Panc1 (cell line): ENCODE measurements around the gene LSM5. TPM values are rescaled to one million over a fixed set of nuclear protein-coding genes. Genes with fewer than 3 reads are reported as not detected.

Source experiments
- ATAC-seq: fragments of 200-7000 bp; cut with Tn5 transposase; 2 replicates; pipeline ENCODE4 v1.9.1; 2020; ENCODE audit warnings: mild to moderate bottlenecking, moderate library complexity
- Bru-seq: library from RNA; stranded (reverse); fragments of 400-500 nt; gene quantifications from one replicate; lab custom pipeline; 2021; lab: Mats Ljungman, UMichigan
- BruChase-seq, 2 experiments: library from RNA; stranded (reverse); fragments of 400-500 nt; gene quantifications; one replicate each; lab custom pipeline; 2021; lab: Mats Ljungman, UMichigan
- BruUV-seq: library from RNA; stranded (reverse); fragments of 400-500 nt; replicated peaks from 2 replicates; lab custom pipeline; 2021; lab: Mats Ljungman, UMichigan
- CTCF ChIA-PET: fragments of 300-600 bp; sonication (Branson Sonifier 250); formaldehyde crosslinking; loops from one replicate; lab custom pipeline; 2022; ENCODE audit warnings: antibody characterized with exemption; lab: Charles Lee
- POLR2A ChIA-PET: fragments of 300-600 bp; sonication (Branson Sonifier 250); formaldehyde crosslinking; loops from one replicate; lab custom pipeline; 2022; ENCODE audit warnings: antibody characterized with exemption; lab: Charles Lee
- DNase-seq: peaks from one replicate; pipeline ENCODE4 v3.0.0-alpha.2; 2010; ENCODE audit warnings: low read depth, low spot score
- H3K27ac ChIP-seq: 2 replicates; pipeline ENCODE4 v1.5.1; 2011; ENCODE audit warnings: mild to moderate bottlenecking, low read length, inconsistent platforms
- H3K27me3 ChIP-seq: fragments of 200-500 bp; sonication (Bioruptor generic); 2 replicates; pipeline ENCODE4 v1.6.0; 2014; ENCODE audit warnings: low read length, inconsistent platforms; ENCODE audit not compliant: control insufficient read depth, insufficient read depth
- H3K36me3 ChIP-seq: fragments of 200-500 bp; sonication (Bioruptor generic); 2 replicates; pipeline ENCODE4 v1.5.1; 2014; ENCODE audit warnings: inconsistent platforms, mild to moderate bottlenecking, low read length, moderate library complexity; ENCODE audit not compliant: control insufficient read depth, insufficient read depth
- H3K4me1 ChIP-seq: 2 replicates; pipeline ENCODE4 v1.5.1; 2011; ENCODE audit warnings: inconsistent platforms, mild to moderate bottlenecking, low read length, moderate library complexity; ENCODE audit not compliant: control insufficient read depth, insufficient read depth
- H3K4me3 ChIP-seq, 2 experiments: 2 replicates each; pipeline ENCODE4 v1.5.1; 2011 to 2012; ENCODE audit warnings: low read depth in 2 of 2, low read length in 2 of 2, mild to moderate bottlenecking in 2 of 2, inconsistent platforms in 1 of 2, moderate library complexity in 1 of 2
- H3K9me3 ChIP-seq: fragments of 200-500 bp; sonication (Bioruptor generic); 2 replicates; pipeline ENCODE4 v1.5.1; 2014; ENCODE audit warnings: low read depth, mild to moderate bottlenecking, inconsistent platforms, low read length, moderate library complexity; ENCODE audit not compliant: control insufficient read depth, insufficient read depth
- POLR2AphosphoS5 ChIP-seq: IDR thresholded peaks from 2 replicates; pipeline ENCODE4 v1.6.1; 2012; ENCODE audit warnings: mild to moderate bottlenecking, low read depth, low read length, moderate library complexity
- SIN3A ChIP-seq: IDR thresholded peaks from 2 replicates; pipeline ENCODE4 v1.6.1; 2012; ENCODE audit warnings: low read depth, mild to moderate bottlenecking, low read length, moderate library complexity, borderline replicate concordance; ENCODE audit not compliant: insufficient read depth
- TCF7L2 ChIP-seq: IDR thresholded peaks from 2 replicates; pipeline ENCODE4 v1.6.1; 2011; ENCODE audit warnings: mild to moderate bottlenecking, low read depth, low read length, inconsistent platforms
- in situ Hi-C: cut with HindIII; loops from 2 replicates; pipeline ENCODE4 v1.10.0; 2016; ENCODE audit warnings: low sequenced_read_pairs, low pct_unique_long_range_greater_than_20kb
- intact Hi-C: fragments of 100-400 bp; cut with micrococcal nuclease; formaldehyde crosslinking; loops from one replicate; pipeline ENCODE4 v1.10.0; 2022; ENCODE audit not compliant: unreplicated experiment
- long read RNA-seq: library from polyadenylated mRNA; unstranded; transcript quantifications from one replicate; pipeline ENCODE4 v2.0.0, GENCODE V29; 2021; ENCODE audit not compliant: unreplicated experiment
- polyA plus RNA-seq: library from polyadenylated mRNA; unstranded; fragments of >200 nt; gene quantifications from one replicate; pipeline ENCODE4 v1.2.1, GENCODE V29; 2012; ENCODE audit warnings: missing spikeins; ENCODE audit not compliant: insufficient read length
- total RNA-seq: library from RNA; stranded (reverse); gene quantifications from one replicate; pipeline ENCODE4 v1.2.1, GENCODE V29; 2021; ENCODE audit not compliant: unreplicated experiment
- TF ChIP-seq, protein P1 (sequence below): fragments of 450-650 bp; IDR thresholded peaks from 2 replicates; pipeline ENCODE4 v1.5.1; 2017; ENCODE audit warnings: mild to moderate bottlenecking
- TF ChIP-seq, protein P2 (sequence below), 2 experiments: IDR thresholded peaks; 2 replicates each; pipeline ENCODE4 v1.6.1; 2011 to 2012; ENCODE audit warnings: low read depth in 2 of 2, control low read depth in 1 of 2, low read length in 1 of 2, mild to moderate bottlenecking in 1 of 2, moderate library complexity in 1 of 2; ENCODE audit not compliant: insufficient read depth in 1 of 2

Gene LSM5
- total RNA-seq (109 TPM), Bru-seq, nascent RNA (percentile 90 among the genes with signal in this experiment), BruChase-seq, experiment 1, labeled RNA remaining after a 2-hour chase (percentile 90 among the genes with signal in this experiment), BruChase-seq, experiment 2, labeled RNA remaining after a 6-hour chase (percentile 94 among the genes with signal in this experiment)
- polyA plus RNA-seq = 67.8 TPM
- long read RNA-seq, transcript LSM5-208 (5 exons, 2,258 nt) = major isoform, 48 of 64 reads
- long read RNA-seq, partial matches to known transcripts = 3 of 64 reads
- long read RNA-seq, other reads (novel, unspliced or antisense) = 6 of 64 reads

DNA sequence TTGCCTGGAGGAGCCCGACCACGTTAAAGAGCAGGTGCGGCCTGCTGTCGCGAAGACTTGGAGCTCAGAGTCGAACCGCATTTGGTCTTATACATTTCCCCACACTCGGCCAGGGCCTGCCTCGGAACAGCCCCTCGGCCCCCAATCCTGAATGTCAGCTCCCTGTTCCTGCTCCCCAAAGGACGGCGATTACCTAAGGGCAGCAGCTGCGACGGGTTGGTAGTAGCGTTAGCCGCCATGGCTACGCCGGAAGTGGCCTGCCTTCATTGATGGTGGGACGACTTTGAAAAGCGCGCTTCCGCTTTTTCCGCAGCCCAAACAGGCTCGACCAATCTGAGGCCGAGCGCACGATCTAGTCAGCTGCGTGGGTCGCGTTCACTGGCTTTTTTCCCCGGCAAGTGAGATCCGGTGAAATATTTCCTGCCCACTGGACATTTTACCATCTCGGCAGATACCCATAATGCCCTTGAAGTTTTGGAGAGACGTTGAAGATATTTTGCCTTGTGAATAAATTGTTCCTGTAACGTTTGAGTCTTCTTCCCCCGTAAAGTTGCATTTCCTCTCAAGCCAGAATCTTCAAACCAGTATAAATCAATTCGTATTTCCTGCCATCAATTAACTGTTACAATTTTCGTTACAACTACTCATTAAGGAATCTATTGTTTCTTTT is at the start of gene LSM5:
LSM5 (minus strand) TSS at position 254 of the 670 bp plus-strand sequence; CDS start at position 239, 15 bp downstream.
- no TSS peak for BruUV-seq
- ChIA-PET CTCF (no interaction called here), POLR2A (interaction anchor here (0.6 kb wide), 1 partner anchor 237 kb away, joined by 4 read pairs; no protein-coding TSS in a partner anchor)
- Histone ChIP-seq H3K27me3 (no peaks in the 10 kb centered on the region), H3K36me3 (peaks cover 14% of the 10 kb centered on the region), H3K9me3 (no peaks in the 10 kb centered on the region), H3K27ac (peak within 1 kb of the TSS; percentile 97), H3K4me1 (peaks cover 14% of the 10 kb centered on the region; the same call in 1 of the 2 replicates), H3K4me3 (peak within 1 kb of the TSS; percentile 77 to 80)
- in situ Hi-C loops = no loop called here
- peak; percentile 91 for DNase-seq
- intact Hi-C loops = loop anchor here (10.0 kb wide), 2 partner anchors 75 to 175 kb away; no protein-coding TSS in a partner anchor
- peak; percentile 94 for ATAC-seq
- TF ChIP-seq TCF7L2 (peak; percentile 93), SIN3A (peak; percentile 99; the same call in 1 of the 2 replicates), POLR2AphosphoS5 (peak; percentile 90)
- TF ChIP-seq, protein P1, sequence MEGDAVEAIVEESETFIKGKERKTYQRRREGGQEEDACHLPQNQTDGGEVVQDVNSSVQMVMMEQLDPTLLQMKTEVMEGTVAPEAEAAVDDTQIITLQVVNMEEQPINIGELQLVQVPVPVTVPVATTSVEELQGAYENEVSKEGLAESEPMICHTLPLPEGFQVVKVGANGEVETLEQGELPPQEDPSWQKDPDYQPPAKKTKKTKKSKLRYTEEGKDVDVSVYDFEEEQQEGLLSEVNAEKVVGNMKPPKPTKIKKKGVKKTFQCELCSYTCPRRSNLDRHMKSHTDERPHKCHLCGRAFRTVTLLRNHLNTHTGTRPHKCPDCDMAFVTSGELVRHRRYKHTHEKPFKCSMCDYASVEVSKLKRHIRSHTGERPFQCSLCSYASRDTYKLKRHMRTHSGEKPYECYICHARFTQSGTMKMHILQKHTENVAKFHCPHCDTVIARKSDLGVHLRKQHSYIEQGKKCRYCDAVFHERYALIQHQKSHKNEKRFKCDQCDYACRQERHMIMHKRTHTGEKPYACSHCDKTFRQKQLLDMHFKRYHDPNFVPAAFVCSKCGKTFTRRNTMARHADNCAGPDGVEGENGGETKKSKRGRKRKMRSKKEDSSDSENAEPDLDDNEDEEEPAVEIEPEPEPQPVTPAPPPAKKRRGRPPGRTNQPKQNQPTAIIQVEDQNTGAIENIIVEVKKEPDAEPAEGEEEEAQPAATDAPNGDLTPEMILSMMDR = no peak
- TF ChIP-seq, protein P2, sequence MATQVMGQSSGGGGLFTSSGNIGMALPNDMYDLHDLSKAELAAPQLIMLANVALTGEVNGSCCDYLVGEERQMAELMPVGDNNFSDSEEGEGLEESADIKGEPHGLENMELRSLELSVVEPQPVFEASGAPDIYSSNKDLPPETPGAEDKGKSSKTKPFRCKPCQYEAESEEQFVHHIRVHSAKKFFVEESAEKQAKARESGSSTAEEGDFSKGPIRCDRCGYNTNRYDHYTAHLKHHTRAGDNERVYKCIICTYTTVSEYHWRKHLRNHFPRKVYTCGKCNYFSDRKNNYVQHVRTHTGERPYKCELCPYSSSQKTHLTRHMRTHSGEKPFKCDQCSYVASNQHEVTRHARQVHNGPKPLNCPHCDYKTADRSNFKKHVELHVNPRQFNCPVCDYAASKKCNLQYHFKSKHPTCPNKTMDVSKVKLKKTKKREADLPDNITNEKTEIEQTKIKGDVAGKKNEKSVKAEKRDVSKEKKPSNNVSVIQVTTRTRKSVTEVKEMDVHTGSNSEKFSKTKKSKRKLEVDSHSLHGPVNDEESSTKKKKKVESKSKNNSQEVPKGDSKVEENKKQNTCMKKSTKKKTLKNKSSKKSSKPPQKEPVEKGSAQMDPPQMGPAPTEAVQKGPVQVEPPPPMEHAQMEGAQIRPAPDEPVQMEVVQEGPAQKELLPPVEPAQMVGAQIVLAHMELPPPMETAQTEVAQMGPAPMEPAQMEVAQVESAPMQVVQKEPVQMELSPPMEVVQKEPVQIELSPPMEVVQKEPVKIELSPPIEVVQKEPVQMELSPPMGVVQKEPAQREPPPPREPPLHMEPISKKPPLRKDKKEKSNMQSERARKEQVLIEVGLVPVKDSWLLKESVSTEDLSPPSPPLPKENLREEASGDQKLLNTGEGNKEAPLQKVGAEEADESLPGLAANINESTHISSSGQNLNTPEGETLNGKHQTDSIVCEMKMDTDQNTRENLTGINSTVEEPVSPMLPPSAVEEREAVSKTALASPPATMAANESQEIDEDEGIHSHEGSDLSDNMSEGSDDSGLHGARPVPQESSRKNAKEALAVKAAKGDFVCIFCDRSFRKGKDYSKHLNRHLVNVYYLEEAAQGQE (IDR thresholded peaks at IDR 0.05; ENCODE audit: insufficient read depth in 1 of 2, low read depth in 2 of 2, low read length in 1 of 2) = peak in 1 of 2 experiments; percentile 46; a peak in 2 of 4 replicates

DNA sequence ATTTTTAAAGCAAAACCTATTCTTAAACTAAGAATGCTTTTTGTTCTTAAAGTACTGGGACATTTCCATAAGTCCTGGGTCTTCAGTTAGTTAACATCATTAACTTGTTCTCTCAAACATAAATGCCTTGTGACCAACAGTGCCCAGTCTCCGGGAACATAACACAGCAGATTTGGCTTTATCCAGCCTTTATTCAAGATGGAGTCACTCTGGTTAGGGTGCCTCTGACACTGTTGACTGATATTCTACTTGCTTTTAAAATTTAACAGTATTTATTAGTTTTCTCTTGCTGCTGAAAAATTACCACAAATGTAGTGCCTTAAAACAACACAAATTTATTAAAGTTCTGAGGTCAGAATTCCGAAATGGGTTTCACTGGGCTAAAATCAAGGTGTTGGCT is 49.2 kb upstream of the LSM5 start:
- ATAC-seq (no peak), DNase-seq (no peak)
- Histone ChIP-seq H3K27me3 (no peaks in the 10 kb centered on the region), H3K4me3 (no peak overlapping the region), H3K9me3 (no peaks in the 10 kb centered on the region), H3K27ac (no peak overlapping the region), H3K36me3 (peaks cover 2% of the 10 kb centered on the region; the same call in 1 of the 2 replicates), H3K4me1 (no peaks in the 10 kb centered on the region)
- intact Hi-C loops = no loop called here
- POLR2A ChIA-PET = no interaction called here
- no TSS peak for BruUV-seq
- CTCF ChIA-PET = no interaction called here
- in situ Hi-C loops = no loop called here
- no peak for TF ChIP-seq POLR2AphosphoS5
- TF ChIP-seq, protein P1 = no peak
- TF ChIP-seq, protein P2 (IDR thresholded peaks at IDR 0.05; ENCODE audit: insufficient read depth in 1 of 2, low read depth in 2 of 2, low read length in 1 of 2) = no peak
